Body of pancreas (tissue), 4 donors: ENCODE results near the gene ZNF79.

ENCODE experiments used
- CTCF ChIP-seq, 7 experiments: fragments of 450-650 bp in 4 of 7; fragments of 200-600 bp in 3 of 7; sonication (generic) in 3 of 7; IDR thresholded peaks; one replicate each; pipeline ENCODE4 v1.5.1; 2016 to 2019; ENCODE audit warnings: antibody characterized with exemption in 7 of 7
- POLR2A ChIP-seq, 3 donors: fragments of 450-650 bp; IDR thresholded peaks; one replicate each; pipeline ENCODE4 v1.6.1; 2016; ENCODE audit warnings: antibody characterized with exemption in 3 of 3, mild to moderate bottlenecking in 2 of 3

GRCh38 chr9:127426756-127427155 is 2.6 kb downstream of the ZNF79 start:
- TF ChIP-seq POLR2A (IDR thresholded peaks at IDR 0.05) (no peak), CTCF (IDR thresholded peaks at IDR 0.05) (no peak)
